ENCODE results near the gene GJB2. TPM values are rescaled to one million over a fixed set of nuclear protein-coding genes. Genes with fewer than 3 reads are reported as not detected.

The GJB2 gene
- polyA plus RNA-seq (ENCODE audit: insufficient read length in 12 of 12): 10 to 100 TPM in 1 of 12 donors, 1 to 10 TPM in 3, under 1 TPM in 6, not detected in 2; 0.54 to 22.2 (median 0.93) TPM
- long read RNA-seq, donor 1, transcript GJB2-201 (1 exons, 2,318 nt): minor isoform, 5 of 17 reads
- long read RNA-seq, donor 1, transcript GJB2-202 (2 exons, 2,290 nt): major isoform, 12 of 17 reads
- long read RNA-seq, donor 1, partial matches to known transcripts: 0 of 17 reads
- long read RNA-seq, donor 1, other reads (novel, unspliced or antisense): 0 of 17 reads
- long read RNA-seq, donor 2: 0 reads
- long read RNA-seq, donor 3: 0 reads
- long read RNA-seq, donor 4: 0 reads
- long read RNA-seq, donor 5: 0 reads
- long read RNA-seq, donor 6: 0 reads
- long read RNA-seq, donor 7: 0 reads
- long read RNA-seq, donor 8: 0 reads
- long read RNA-seq, donor 9, partial matches to known transcripts: 0 of 5 reads
- long read RNA-seq, donor 9, other reads (novel, unspliced or antisense): 0 of 5 reads
- long read RNA-seq, donor 10, partial matches to known transcripts: 0 of 1 reads
- long read RNA-seq, donor 10, other reads (novel, unspliced or antisense): 0 of 1 reads
- long read RNA-seq, donor 11: 0 reads

GRCh38 chr13:20192836-20193161 is at the start of gene GJB2:
GJB2 (minus strand) TSS chr13:20192938; CDS start chr13:20189581, 3,357 bp downstream.
- DNase-seq: no peak

GRCh38 chr13:20241593-20241992 is 48.9 kb upstream of the GJB2 start:
- no peak for DNase-seq

GRCh38 chr13:20239748-20240147 is 47.0 kb upstream of the GJB2 start:
- DNase-seq: no peak

- DNase-seq: no peak
These were observed 40.0 kb upstream of the GJB2 start for GRCh38 chr13:20232556-20233277.

GRCh38 chr13:20231839-20232555 is 39.3 kb upstream of the GJB2 start, which contains the start of gene GJB6:
GJB6 (minus strand) TSS chr13:20232319; CDS start chr13:20223480, 8,839 bp downstream.
- no peak for DNase-seq

GRCh38 chr13:20230913-20231838 is 38.4 kb upstream of the GJB2 start:
- DNase-seq: no peak

GRCh38 chr13:20227730-20228129 is 35.0 kb upstream of the GJB2 start:
- DNase-seq: no peak

- no peak for DNase-seq
These were observed 34.5 kb upstream of the GJB2 start for GRCh38 chr13:20227288-20227687.

- DNase-seq: no peak
These were observed 29.8 kb upstream of the GJB2 start for GRCh38 chr13:20222553-20222952.

- no peak for DNase-seq
These were observed 29.0 kb upstream of the GJB2 start for GRCh38 chr13:20221772-20222171.

- DNase-seq: no peak
These were observed 26.8 kb upstream of the GJB2 start for GRCh38 chr13:20219577-20219976.

GRCh38 chr13:20217168-20217567 is 24.4 kb upstream of the GJB2 start:
- DNase-seq: no peak

GRCh38 chr13:20209948-20210347 is 17.2 kb upstream of the GJB2 start:
- DNase-seq: no peak

- DNase-seq: no peak
These were observed 14.0 kb upstream of the GJB2 start for GRCh38 chr13:20206698-20207235.

- no peak for DNase-seq
These were observed 13.4 kb upstream of the GJB2 start for GRCh38 chr13:20206065-20206697.

GRCh38 chr13:20198781-20199180 is 6.0 kb upstream of the GJB2 start:
- no peak for DNase-seq

GRCh38 chr13:20197361-20197834 is 4.7 kb upstream of the GJB2 start:
- peak; percentile 57 for DNase-seq

GRCh38 chr13:20195801-20196200 is 3.1 kb upstream of the GJB2 start:
- no peak for DNase-seq

- DNase-seq: no peak
These were observed 1.3 kb upstream of the GJB2 start for GRCh38 chr13:20193907-20194631.

All from muscle of arm (tissue), 14 donors.